K562 (cell line): ENCODE measurements around the gene CNTF. TPM values are rescaled to one million over a fixed set of nuclear protein-coding genes. Genes with fewer than 3 reads are reported as not detected.

Source experiments
- ATAC-seq: fragments of 200-7000 bp; cut with Tn5 transposase; 3 replicates; pipeline ENCODE4 v1.9.1; 2020; ENCODE audit warnings: moderate library complexity
- BruUV-seq: library from RNA; stranded (reverse); fragments of 400-500 nt; replicated peaks from 2 replicates; lab custom pipeline; 2021; lab: Mats Ljungman, UMichigan
- CTCF ChIA-PET: fragments of 300-600 bp; formaldehyde crosslinking; extraction: SDS; loops from one replicate; lab custom pipeline; 2021; ENCODE audit warnings: low intra/inter-chr PET ratio; lab: Yijun Ruan, JAX
- POLR2A ChIA-PET: fragments of 300-600, 350-650 bp; sonication (Branson Sonifier 250); formaldehyde crosslinking; extraction: SDS; loops from one replicate; lab custom pipeline; 2021; ENCODE audit warnings: antibody characterized with exemption, inconsistent platforms; lab: Yijun Ruan, JAX
- DNase-seq, 4 experiments: peaks; one replicate each; pipeline versions ENCODE4 v3.0.0 to v3.0.0-alpha.2; 2011 to 2018; ENCODE audit warnings: low spot score in 3 of 4, mixed read lengths in 3 of 4; ENCODE audit errors: extremely low read depth in 1 of 4
- FAIRE-seq: peaks from 2 replicates; lab custom pipeline; 2011; peaks lifted over from hg19 to GRCh38; lab: Jason Lieb, UNC
- H2AFZ ChIP-seq: 2 replicates; pipeline ENCODE4 v1.6.0; 2011; ENCODE audit warnings: low read depth, low read length, control low read depth, inconsistent platforms
- H3K27ac ChIP-seq: fragments of 200-600 bp; 3 replicates; pipeline ENCODE4 v1.8.0; 2011; ENCODE audit warnings: low read depth, mild to moderate bottlenecking, control low read depth, inconsistent platforms, low read length, moderate library complexity, mixed read lengths; ENCODE audit errors: extremely low read depth
- H3K27me3 ChIP-seq, 2 experiments: fragments of 300-600 bp in 1 of 2; 2 replicates in 1 of 2; 3 replicates in 1 of 2; pipeline versions ENCODE4 v1.6.0 to v1.8.0; 2011; ENCODE audit warnings: inconsistent platforms in 2 of 2, low read length in 2 of 2, mild to moderate bottlenecking in 1 of 2, mixed read lengths in 1 of 2, moderate library complexity in 1 of 2; ENCODE audit not compliant: control insufficient read depth in 2 of 2, insufficient read depth in 2 of 2
- H3K36me3 ChIP-seq: fragments of 300-600 bp; 3 replicates; pipeline ENCODE4 v1.8.0; 2011; ENCODE audit warnings: mild to moderate bottlenecking, low read length, inconsistent platforms; ENCODE audit not compliant: control insufficient read depth, insufficient read depth
- H3K4me1 ChIP-seq, 2 experiments: fragments of 200-600 bp in 1 of 2; replicated peaks in 1 of 2; 2 replicates in 1 of 2; 3 replicates in 1 of 2; pipeline versions ENCODE4 v1.5.1 to v1.8.0; 2011; ENCODE audit warnings: inconsistent platforms in 2 of 2, low read length in 2 of 2, mild to moderate bottlenecking in 1 of 2, mixed read lengths in 1 of 2, moderate library complexity in 1 of 2; ENCODE audit not compliant: control insufficient read depth in 2 of 2, insufficient read depth in 2 of 2
- H3K4me2 ChIP-seq: 2 replicates; pipeline ENCODE4 v1.6.1; 2011; ENCODE audit warnings: low read length, control low read depth, inconsistent platforms, mixed read lengths; ENCODE audit not compliant: insufficient read depth
- H3K4me3 ChIP-seq: fragments of 200-600 bp; sonication (generic), shearing (Covaris generic); 2 replicates; pipeline ENCODE4 v1.5.1; 2016; ENCODE audit warnings: control low read depth, inconsistent platforms
- H3K79me2 ChIP-seq: fragments of 200-600 bp; 3 replicates; pipeline ENCODE4 v1.8.0; 2011; ENCODE audit warnings: low read length, inconsistent platforms; ENCODE audit not compliant: control insufficient read depth, insufficient read depth
- H3K9ac ChIP-seq, 2 experiments: 2 replicates each; pipeline versions ENCODE4 v1.6.0 to v1.6.1; 2011; ENCODE audit warnings: low read depth in 2 of 2, low read length in 2 of 2, control low read depth in 1 of 2, inconsistent platforms in 1 of 2, mild to moderate bottlenecking in 1 of 2, mixed read lengths in 1 of 2; ENCODE audit not compliant: insufficient read depth in 1 of 2
- H3K9me1 ChIP-seq: one replicate; pipeline ENCODE4 v1.6.0; 2011; ENCODE audit warnings: inconsistent platforms, mild to moderate bottlenecking, low read length, moderate library complexity; ENCODE audit not compliant: control insufficient read depth, insufficient read depth
- H3K9me3 ChIP-seq: replicated peaks from 2 replicates; pipeline ENCODE4 v1.5.1; 2011; ENCODE audit warnings: low read depth, low read length, inconsistent platforms; ENCODE audit not compliant: control insufficient read depth, insufficient read depth
- H4K20me1 ChIP-seq: replicated peaks from 2 replicates; pipeline ENCODE4 v1.6.1; 2011; ENCODE audit warnings: low read length, inconsistent platforms, mixed read lengths; ENCODE audit not compliant: control insufficient read depth, insufficient read depth
- ZNF143 ChIP-seq: sonication (generic); formaldehyde crosslinking; IDR thresholded peaks from 2 replicates; pipeline ENCODE4 v1.9.0; 2022; ENCODE audit warnings: mild to moderate bottlenecking, missing genetic modification reagents
- WGBS: fragments of 100-300 bp; shearing (Covaris generic); methylation state at CpG from one replicate; pipeline ENCODE4 v1.1.6; 2016; ENCODE audit warnings: low coverage, mixed read lengths; ENCODE audit not compliant: insufficient coverage; ENCODE audit errors: missing lambda C conversion rate; 5-methylcytosine and 5-hydroxymethylcytosine counted together
- in situ Hi-C: fragments of 300-500 bp; cut with MboI; formaldehyde crosslinking; loops from 4 replicates; pipeline ENCODE4 v1.15.0; 2018; ENCODE audit warnings: inconsistent platforms, mixed read lengths
- intact Hi-C: fragments of 100-400 bp; cut with micrococcal nuclease; formaldehyde crosslinking; loops from 2 replicates; pipeline ENCODE4 v1.14.2; 2022
- polyA plus RNA-seq, 8 experiments: library from polyadenylated mRNA; depleted of rRNA in 4 of 8; stranded (reverse) in 5 of 8; unstranded in 3 of 8; fragments of >200 nt; fragmentation: Nextera tagmentation in 2 of 8; fragmentation: Illumina TruSeq in 1 of 8; extraction: Ambion mirVana in 2 of 8; extraction: Trizol in 1 of 8; gene quantifications; 2 replicates each; pipeline versions ENCODE4 v1.2.1 to v1.2.3, GENCODE V29; 2011 to 2014; ENCODE audit warnings: inconsistent platforms in 1 of 8, missing spikeins in 1 of 8
- total RNA-seq, 7 experiments: library from RNA; depleted of rRNA in 6 of 7; stranded (reverse); fragments of >200 nt in 6 of 7; fragmentation: Illumina TruSeq in 2 of 7; extraction: Trizol in 2 of 7; gene quantifications; 2 replicates each; pipeline versions ENCODE4 v1.2.1 to v1.2.3, GENCODE V29; 2011 to 2021; ENCODE audit warnings: low replicate concordance in 1 of 7
- TF ChIP-seq, protein P1 (sequence below), 2 experiments: fragments of 450-650 bp; formaldehyde crosslinking in 1 of 2; IDR thresholded peaks; 2 replicates each; pipeline versions ENCODE4 v1.4.0 to v1.6.1; 2014 to 2020; ENCODE audit warnings: mild to moderate bottlenecking in 2 of 2, borderline replicate concordance in 1 of 2, low read depth in 1 of 2

The CNTF gene
- total and polyA plus RNA-seq, 9 of the 15 experiments (the other 6 are each of a cell fraction or from before 2014, with no cell fraction given): 0.17 to 5.0 (median 2.3) TPM

DNA sequence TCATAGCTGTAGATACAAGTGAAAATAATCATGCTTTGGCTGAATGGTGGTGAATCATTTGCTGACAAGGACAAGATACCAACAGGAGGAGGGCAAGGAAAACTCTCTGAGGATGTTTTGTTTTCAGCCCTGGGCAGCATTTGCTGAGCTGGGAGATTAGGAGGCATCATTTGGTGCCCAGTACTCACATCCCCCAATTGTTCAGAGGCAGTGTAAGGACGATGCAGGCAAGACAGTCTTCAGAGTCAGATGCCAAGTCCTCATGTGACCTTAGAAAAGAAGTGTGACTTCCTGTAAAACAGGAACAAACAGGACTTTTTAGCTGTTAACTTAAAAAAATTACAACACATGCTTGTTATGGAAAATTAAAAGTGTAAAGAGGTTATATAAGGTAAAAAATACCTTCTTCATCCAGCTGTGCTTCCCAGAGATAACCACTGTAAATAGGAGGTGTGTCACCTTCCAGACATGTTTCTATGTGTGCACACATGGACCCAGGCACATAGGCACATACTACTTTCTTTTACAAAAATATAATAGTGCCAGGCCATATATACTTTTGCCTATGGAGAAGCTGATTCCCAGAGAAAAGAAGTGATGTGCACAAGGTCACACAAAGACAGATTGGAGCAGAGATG, 18.0 kb downstream of the CNTF start:
- Histone ChIP-seq H3K4me3 (no peak overlapping the region), H3K9me1 (no peaks in the 10 kb centered on the region), H2AFZ (no peak overlapping the region), H3K79me2 (no peaks in the 10 kb centered on the region), H3K9me3 (peaks cover 3% of the 10 kb centered on the region; the same call in 1 of the 2 replicates), H4K20me1 (no peaks in the 10 kb centered on the region), H3K9ac (no peak overlapping the region), H3K27ac (no peak overlapping the region), H3K4me1 (peaks cover 0 to 9% of the 10 kb centered on the region in 2 experiments; a peak in 3 of 5 replicates), H3K4me2 (no peak overlapping the region), H3K36me3 (no peaks in the 10 kb centered on the region), H3K27me3 (no peaks in the 10 kb centered on the region)
- WGBS: 0% methylated on average over 1 of the region's 1 CpG
- FAIRE-seq (no peak), DNase-seq (no peak), ATAC-seq (no peak)
- TF ChIP-seq, protein P1, sequence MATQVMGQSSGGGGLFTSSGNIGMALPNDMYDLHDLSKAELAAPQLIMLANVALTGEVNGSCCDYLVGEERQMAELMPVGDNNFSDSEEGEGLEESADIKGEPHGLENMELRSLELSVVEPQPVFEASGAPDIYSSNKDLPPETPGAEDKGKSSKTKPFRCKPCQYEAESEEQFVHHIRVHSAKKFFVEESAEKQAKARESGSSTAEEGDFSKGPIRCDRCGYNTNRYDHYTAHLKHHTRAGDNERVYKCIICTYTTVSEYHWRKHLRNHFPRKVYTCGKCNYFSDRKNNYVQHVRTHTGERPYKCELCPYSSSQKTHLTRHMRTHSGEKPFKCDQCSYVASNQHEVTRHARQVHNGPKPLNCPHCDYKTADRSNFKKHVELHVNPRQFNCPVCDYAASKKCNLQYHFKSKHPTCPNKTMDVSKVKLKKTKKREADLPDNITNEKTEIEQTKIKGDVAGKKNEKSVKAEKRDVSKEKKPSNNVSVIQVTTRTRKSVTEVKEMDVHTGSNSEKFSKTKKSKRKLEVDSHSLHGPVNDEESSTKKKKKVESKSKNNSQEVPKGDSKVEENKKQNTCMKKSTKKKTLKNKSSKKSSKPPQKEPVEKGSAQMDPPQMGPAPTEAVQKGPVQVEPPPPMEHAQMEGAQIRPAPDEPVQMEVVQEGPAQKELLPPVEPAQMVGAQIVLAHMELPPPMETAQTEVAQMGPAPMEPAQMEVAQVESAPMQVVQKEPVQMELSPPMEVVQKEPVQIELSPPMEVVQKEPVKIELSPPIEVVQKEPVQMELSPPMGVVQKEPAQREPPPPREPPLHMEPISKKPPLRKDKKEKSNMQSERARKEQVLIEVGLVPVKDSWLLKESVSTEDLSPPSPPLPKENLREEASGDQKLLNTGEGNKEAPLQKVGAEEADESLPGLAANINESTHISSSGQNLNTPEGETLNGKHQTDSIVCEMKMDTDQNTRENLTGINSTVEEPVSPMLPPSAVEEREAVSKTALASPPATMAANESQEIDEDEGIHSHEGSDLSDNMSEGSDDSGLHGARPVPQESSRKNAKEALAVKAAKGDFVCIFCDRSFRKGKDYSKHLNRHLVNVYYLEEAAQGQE (IDR thresholded peaks at IDR 0.05; ENCODE audit: borderline replicate concordance): 0 out of 2 replicates have a peak, but pooled peaks have one; percentile 8
- TF ChIP-seq, protein P1 (CRISPR knock-in tag; IDR thresholded peaks at IDR 0.05; ENCODE audit: low read depth): no peak
- TF ChIP-seq ZNF143 (CRISPR knock-in tag): no peak
- ChIA-PET CTCF (interaction anchor here (0.6 kb wide), 1 partner anchor 10 kb away, joined by 3 read pairs; no protein-coding TSS in a partner anchor), POLR2A (no interaction called here)
- in situ Hi-C loops: loop anchor here (5.0 to 25.0 kb wide), 2 partner anchors 257 to 497 kb away; partner anchors contain the start of gene FAM111A
- no TSS peak for BruUV-seq
- intact Hi-C loops: no loop called here
